K562 (cell line): ENCODE results near the gene GPRIN1. TPM values are rescaled to one million over a fixed set of nuclear protein-coding genes. Genes with fewer than 3 reads are reported as not detected.

Source experiments
- ILK ChIP-seq: fragments of 450-650 bp; IDR thresholded peaks from 2 replicates; pipeline ENCODE4 v1.6.1; 2016; ENCODE audit warnings: missing genetic modification characterization, low read depth, mild to moderate bottlenecking, missing compliant biosample characterization, moderate library complexity, borderline replicate concordance
- MBD2 ChIP-seq: sonication (generic); IDR thresholded peaks from 2 replicates; pipeline ENCODE4 v1.6.1; 2016; ENCODE audit warnings: low read depth, borderline replicate concordance
- NFE2 ChIP-seq: IDR thresholded peaks from 2 replicates; pipeline ENCODE4 v1.6.1; 2014; ENCODE audit warnings: antibody characterized with exemption, low read depth
- PHF20 ChIP-seq: fragments of 450-650 bp; IDR thresholded peaks from 2 replicates; pipeline ENCODE4 v1.6.1; 2018; ENCODE audit not compliant: partially characterized antibody
- TAF7 ChIP-seq: fragments of 450-650 bp; IDR thresholded peaks from 2 replicates; pipeline ENCODE4 v1.6.1; 2016; ENCODE audit warnings: missing genetic modification characterization, missing compliant biosample characterization
- ZBTB2 ChIP-seq: fragments of 450-650 bp; IDR thresholded peaks from 2 replicates; pipeline ENCODE4 v1.6.1; 2016; ENCODE audit warnings: antibody characterized with exemption
- ZNF174 ChIP-seq: fragments of 250-450 bp; sonication (Bioruptor Pico); IDR thresholded peaks from 2 replicates; pipeline ENCODE4 v1.4.0; 2020; ENCODE audit warnings: mild to moderate bottlenecking
- ZNF395 ChIP-seq: fragments of 200-800 bp; sonication (Bioruptor generic); IDR thresholded peaks from 2 replicates; pipeline ENCODE4 v1.6.1; 2017; ENCODE audit warnings: missing genetic modification characterization, missing compliant biosample characterization
- polyA plus RNA-seq, 8 experiments: library from polyadenylated mRNA; depleted of rRNA in 4 of 8; stranded (reverse) in 5 of 8; unstranded in 3 of 8; fragments of >200 nt; fragmentation: Nextera tagmentation in 2 of 8; fragmentation: Illumina TruSeq in 1 of 8; extraction: Ambion mirVana in 2 of 8; extraction: Trizol in 1 of 8; gene quantifications; 2 replicates each; pipeline versions ENCODE4 v1.2.1 to v1.2.3, GENCODE V29; 2011 to 2014; ENCODE audit warnings: inconsistent platforms in 1 of 8, missing spikeins in 1 of 8
- total RNA-seq, 7 experiments: library from RNA; depleted of rRNA in 6 of 7; stranded (reverse); fragments of >200 nt in 6 of 7; fragmentation: Illumina TruSeq in 2 of 7; extraction: Trizol in 2 of 7; gene quantifications; 2 replicates each; pipeline versions ENCODE4 v1.2.1 to v1.2.3, GENCODE V29; 2011 to 2021; ENCODE audit warnings: low replicate concordance in 1 of 7
- TF ChIP-seq, protein P1 (sequence below): fragments of 250-450 bp; sonication (Bioruptor Pico); IDR thresholded peaks from 2 replicates; pipeline ENCODE4 v1.9.0; 2021; ENCODE audit warnings: mild to moderate bottlenecking, inconsistent platforms
- TF ChIP-seq, protein P2 (sequence below): IDR thresholded peaks from 2 replicates; pipeline ENCODE4 v1.6.1; 2012; ENCODE audit warnings: low read depth, low read length, improper control_type of control experiment, borderline replicate concordance
- TF ChIP-seq, protein P3 (sequence below): fragments of 250-450 bp; sonication (Bioruptor Pico); IDR thresholded peaks from 2 replicates; pipeline ENCODE4 v1.4.0; 2020; ENCODE audit warnings: mild to moderate bottlenecking

GPRIN1 gene
- total and polyA plus RNA-seq, 9 of the 15 experiments (the other 6 are each of a cell fraction or from before 2014, with no cell fraction given), result 0.15 to 11.6 (median 4.4) TPM

DNA sequence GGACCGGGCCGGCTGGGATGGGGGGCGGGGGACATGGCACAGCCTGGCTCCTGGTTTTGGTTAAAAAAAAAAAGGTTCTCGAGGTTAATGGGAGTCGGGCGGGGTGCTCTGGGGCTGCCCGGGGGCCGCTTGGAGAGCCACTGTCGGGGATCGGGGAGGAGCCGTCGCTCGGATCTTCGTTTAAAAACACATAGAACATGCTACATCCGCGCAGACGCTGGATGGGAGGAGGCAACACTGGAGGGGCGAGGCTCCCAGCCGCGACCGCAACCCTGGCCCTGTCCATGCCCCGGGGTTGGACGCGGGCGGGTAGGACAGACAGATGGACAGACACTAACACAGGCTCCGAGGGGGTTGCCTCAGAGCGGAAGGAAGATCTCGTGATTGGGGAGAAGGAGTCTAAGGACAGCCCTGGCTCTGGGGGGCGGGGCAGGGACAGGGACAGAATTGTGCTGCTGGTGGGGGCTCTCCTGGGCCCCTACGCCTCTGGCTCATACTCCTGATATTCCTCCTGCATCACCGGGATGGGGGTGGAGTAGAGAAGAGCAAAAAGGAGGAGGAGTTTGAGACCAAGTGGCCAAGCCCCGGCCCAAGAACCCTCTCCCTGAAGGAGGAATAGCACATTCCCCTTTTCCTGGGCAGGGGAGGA lies 10.5 kb upstream of the GPRIN1 start (continued):
- TF ChIP-seq ZBTB2 (no peak), ILK (no peak), ZNF174 (CRISPR knock-in tag) (no peak), MBD2 (no peak), TAF7 (no peak), ZNF395 (CRISPR knock-in tag) (0 out of 2 replicates have a peak, but pooled peaks have one; percentile 25), PHF20 (no peak), NFE2 (no peak)
- TF ChIP-seq, protein P1, sequence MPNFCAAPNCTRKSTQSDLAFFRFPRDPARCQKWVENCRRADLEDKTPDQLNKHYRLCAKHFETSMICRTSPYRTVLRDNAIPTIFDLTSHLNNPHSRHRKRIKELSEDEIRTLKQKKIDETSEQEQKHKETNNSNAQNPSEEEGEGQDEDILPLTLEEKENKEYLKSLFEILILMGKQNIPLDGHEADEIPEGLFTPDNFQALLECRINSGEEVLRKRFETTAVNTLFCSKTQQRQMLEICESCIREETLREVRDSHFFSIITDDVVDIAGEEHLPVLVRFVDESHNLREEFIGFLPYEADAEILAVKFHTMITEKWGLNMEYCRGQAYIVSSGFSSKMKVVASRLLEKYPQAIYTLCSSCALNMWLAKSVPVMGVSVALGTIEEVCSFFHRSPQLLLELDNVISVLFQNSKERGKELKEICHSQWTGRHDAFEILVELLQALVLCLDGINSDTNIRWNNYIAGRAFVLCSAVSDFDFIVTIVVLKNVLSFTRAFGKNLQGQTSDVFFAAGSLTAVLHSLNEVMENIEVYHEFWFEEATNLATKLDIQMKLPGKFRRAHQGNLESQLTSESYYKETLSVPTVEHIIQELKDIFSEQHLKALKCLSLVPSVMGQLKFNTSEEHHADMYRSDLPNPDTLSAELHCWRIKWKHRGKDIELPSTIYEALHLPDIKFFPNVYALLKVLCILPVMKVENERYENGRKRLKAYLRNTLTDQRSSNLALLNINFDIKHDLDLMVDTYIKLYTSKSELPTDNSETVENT (CRISPR knock-in tag), result no peak
- TF ChIP-seq, protein P2, sequence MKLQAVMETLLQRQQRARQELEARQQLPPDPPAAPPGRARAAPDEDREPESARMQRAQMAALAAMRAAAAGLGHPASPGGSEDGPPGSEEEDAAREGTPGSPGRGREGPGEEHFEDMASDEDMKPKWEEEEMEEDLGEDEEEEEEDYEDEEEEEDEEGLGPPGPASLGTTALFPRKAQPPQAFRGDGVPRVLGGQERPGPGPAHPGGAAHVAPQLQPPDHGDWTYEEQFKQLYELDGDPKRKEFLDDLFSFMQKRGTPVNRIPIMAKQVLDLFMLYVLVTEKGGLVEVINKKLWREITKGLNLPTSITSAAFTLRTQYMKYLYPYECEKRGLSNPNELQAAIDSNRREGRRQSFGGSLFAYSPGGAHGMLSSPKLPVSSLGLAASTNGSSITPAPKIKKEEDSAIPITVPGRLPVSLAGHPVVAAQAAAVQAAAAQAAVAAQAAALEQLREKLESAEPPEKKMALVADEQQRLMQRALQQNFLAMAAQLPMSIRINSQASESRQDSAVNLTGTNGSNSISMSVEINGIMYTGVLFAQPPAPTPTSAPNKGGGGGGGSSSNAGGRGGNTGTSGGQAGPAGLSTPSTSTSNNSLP, result no peak
- TF ChIP-seq, protein P3, sequence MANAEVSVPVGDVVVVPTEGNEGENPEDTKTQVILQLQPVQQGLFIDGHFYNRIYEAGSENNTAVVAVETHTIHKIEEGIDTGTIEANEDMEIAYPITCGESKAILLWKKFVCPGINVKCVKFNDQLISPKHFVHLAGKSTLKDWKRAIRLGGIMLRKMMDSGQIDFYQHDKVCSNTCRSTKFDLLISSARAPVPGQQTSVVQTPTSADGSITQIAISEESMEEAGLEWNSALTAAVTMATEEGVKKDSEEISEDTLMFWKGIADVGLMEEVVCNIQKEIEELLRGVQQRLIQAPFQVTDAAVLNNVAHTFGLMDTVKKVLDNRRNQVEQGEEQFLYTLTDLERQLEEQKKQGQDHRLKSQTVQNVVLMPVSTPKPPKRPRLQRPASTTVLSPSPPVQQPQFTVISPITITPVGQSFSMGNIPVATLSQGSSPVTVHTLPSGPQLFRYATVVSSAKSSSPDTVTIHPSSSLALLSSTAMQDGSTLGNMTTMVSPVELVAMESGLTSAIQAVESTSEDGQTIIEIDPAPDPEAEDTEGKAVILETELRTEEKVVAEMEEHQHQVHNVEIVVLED, result no peak
